SKM-1 treated with dmso at 0.1 percent for 144 hours (cell line): ENCODE measurements around the gene CCDC91.
"Not testable (repeated sequence)": the region's sequence is repeated elsewhere in the genome, so short reads cannot be mapped to it uniquely, and the experiment has no call there.

ENCODE experiments used
- DNase-seq: peaks from one replicate; lab custom pipeline; 2025; ENCODE audit not compliant: unreplicated experiment; lab: John Stamatoyannopoulos, UW

The CCDC91 gene

GRCh38 chr12:28351414-28351813, 161.2 kb downstream of the CCDC91 start:
- DNase-seq: no peak

DNA sequence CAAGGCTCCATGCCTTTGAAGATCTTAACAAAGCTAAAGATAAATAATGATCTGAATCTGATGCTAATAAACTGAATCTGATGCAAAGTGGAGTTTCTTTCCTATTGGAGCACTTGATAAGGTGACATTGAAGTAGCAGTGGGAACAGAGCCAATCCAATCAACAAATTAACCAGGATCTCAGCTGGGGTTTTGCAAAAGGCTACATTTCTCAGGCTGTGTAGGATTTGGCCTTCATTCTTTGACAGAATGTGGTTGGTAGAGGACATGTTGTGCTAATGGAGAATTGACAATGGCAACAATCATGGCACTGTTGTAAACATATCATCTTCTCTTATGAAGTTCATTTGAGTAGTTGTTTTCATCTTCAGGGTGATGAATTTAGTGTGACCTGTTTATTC, 164.9 kb downstream of the CCDC91 start:
- DNase-seq: no peak

DNA sequence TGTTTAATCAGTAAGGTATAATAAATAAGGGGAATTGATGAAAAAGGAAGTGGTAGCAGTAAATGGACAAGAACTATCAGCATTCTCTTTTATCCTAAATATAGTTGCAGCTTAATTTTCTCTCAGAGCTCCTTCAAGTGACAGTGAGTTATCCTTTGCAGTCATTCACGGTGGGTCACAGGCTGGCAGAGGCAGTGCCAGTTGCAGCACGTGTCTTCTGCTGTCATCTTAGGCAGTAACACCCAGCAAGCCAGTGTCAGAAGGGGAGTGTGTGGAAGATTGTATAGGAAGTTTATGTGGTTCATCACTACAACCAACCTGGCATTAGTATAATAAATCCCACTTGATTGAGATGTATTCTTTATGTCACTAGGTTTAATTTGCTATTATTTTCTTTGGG, 170.0 kb downstream of the CCDC91 start:
- DNase-seq: no peak

GRCh38 chr12:28367326-28367725, 177.1 kb downstream of the CCDC91 start:
- no peak for DNase-seq

- DNase-seq: no peak
Measured at GRCh38 chr12:28367993-28368392, 177.7 kb downstream of the CCDC91 start.

- no peak for DNase-seq
Measured at GRCh38 chr12:28369483-28369882, 179.2 kb downstream of the CCDC91 start.

- DNase-seq: no peak
Measured at GRCh38 chr12:28374556-28374955, 184.3 kb downstream of the CCDC91 start.

GRCh38 chr12:28378736-28379135, 188.5 kb downstream of the CCDC91 start:
- DNase-seq: no peak

- not testable (repeated sequence) for DNase-seq
Measured at GRCh38 chr12:28379779-28380178, 189.5 kb downstream of the CCDC91 start.

DNA sequence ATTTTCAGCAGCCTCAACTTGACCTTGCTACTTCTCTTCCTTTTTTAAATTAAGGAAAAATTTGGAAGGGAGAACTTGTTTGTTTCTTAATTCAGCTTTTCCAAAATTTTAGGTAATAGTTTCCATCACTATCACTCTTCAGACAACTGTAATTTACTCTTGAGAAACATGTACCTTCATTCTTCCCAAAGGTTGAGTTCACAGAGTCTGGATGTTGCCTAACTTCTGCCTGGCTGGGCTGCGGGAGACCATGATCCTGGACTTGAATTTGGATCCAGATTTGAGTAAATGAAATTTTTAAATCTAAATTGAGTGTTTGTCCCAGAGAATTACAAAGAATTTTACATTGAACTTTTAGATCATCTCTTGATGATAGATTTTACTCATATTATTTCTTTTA, 193.1 kb downstream of the CCDC91 start:
- no peak for DNase-seq

DNA sequence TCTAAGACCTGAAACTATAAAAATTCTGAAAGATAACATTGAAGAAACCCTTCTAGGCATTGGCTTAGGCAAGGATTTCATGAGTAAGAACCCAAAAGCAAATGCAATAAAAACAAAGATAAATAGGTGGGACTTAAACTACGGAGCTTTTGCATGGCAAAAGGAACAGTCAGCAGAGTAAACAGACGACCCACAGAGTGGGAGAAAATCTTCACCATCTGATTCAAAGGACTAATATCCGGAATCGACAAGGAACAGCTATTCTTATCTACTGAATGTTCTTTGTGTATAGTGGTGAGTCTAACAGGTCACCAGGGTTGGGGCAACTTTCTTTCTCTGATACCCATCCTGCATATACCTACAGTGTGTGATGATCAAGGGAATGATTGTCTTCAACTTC, 198.6 kb downstream of the CCDC91 start:
- DNase-seq: no peak

DNA sequence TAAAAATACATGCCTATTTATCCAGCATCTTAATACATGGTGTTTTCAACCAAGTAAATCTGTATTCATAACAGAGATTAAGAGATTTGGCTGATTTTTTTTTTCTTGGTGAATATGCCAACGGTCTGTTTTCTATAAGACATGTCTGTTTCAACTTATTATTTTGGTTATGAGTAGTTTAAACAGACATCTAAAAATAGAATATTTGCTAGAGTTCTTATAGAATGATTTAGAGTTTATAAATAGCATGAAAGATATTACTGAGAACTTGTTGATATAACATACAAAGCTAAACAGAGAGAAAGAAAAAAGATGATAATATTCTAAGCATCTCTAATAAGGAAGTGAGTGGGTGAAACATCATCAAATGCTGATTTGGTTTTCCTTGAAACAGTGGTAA, 199.9 kb downstream of the CCDC91 start:
- no peak for DNase-seq

DNA sequence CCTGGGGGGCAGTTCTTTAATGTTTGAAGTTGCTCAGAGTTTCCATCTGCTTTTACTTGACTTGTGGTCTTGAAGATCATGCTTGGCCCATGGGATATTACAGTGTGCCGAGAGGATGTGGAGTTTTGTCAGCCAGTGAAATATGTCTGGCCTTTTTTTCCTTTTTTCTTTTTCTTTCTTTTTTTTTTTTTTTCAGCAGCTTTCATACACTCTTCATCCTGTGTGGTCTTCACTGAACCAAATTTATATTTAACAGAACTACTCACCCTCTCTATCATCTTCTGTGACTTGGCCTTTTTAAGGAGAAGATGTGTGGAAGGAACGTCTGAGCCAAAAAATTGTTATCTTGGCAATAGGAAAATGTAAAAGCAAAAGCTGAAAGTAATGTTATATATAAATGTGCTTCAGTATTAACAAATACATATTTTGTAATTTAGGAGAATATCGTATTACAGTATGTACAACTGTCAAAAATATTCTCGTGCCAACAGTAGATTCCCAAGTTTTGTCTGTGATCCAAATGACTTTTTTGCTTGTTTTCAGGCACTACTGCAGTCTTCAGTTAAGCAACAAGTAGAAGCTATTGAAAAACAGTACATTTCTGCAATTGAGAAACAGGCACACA, 200.6 kb downstream of the CCDC91 start:
- no peak for DNase-seq

GRCh38 chr12:28409892-28410291, 219.6 kb downstream of the CCDC91 start:
- DNase-seq: no peak

GRCh38 chr12:28413460-28414109, 223.3 kb downstream of the CCDC91 start:
- DNase-seq: no peak

- no peak for DNase-seq
Measured at GRCh38 chr12:28415755-28416154, 225.5 kb downstream of the CCDC91 start.

- no peak for DNase-seq
Measured at GRCh38 chr12:28421374-28421773, 231.1 kb downstream of the CCDC91 start.

DNA sequence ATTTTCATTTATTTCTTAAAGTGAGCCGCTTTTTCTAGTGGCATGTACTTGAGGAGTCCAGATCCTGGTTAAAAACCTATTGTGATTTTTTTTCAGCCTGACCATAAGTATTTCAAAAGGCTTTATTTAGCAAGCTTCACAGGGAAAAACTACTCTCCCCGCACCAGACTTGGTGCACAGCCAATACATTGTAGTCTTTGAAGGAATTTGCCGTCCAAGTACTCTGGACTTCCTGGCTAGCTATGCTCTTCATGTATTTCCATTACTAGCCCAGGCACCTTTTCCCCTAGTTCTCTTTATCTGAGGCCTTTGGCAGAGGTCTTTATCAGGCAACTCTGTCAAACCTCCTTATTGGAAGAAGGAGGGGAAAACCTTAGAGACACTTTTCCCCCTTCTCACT, 234.7 kb downstream of the CCDC91 start:
- no peak for DNase-seq

DNA sequence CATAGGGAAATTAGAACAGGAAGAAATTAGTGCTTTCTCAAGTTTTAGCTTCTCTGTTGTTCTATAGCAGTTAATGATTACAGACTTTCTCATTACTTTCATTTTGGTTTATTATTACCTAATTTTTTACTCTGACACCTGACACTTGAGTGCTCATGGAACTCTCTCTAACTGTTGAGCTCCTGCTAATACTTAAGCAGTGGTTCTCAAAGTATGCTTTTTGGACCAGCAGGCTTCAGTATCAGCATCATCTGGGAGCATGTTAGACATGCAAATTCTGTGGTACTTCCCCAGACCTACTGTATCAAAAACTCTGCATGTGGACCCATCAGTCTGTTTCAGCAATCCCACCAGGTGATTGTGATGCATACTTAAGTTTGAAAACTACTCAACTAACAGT, 235.3 kb downstream of the CCDC91 start:
- no peak for DNase-seq

GRCh38 chr12:28427046-28427445, 236.8 kb downstream of the CCDC91 start:
- DNase-seq: no peak

DNA sequence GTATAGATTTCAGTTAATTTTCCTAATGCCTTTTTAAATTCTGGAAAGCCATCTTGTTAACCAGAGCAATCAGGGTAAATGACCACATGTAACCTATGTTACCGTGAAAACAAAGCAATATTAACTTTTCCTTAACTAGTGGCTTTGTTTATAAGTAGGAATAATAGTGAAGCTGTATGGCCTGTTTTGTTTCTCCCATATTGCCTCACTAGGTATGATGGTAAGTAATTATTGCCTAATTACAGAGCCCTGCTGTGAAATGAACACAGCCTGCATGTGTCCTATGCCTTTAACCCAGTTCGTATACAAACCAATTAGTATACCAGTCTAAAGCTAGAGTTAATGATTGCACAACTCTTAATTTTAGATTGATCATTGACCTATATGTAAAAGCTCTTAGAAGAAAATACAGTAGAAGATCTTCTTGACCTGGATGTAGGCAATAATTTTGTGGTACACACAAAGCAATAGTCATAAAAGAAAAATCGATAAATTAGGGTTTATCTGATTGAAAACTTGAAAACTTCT, 249.9 kb downstream of the CCDC91 start:
- no peak for DNase-seq

- DNase-seq: no peak
Measured at GRCh38 chr12:28442101-28442500, 251.8 kb downstream of the CCDC91 start.

GRCh38 chr12:28443337-28443736, 253.1 kb downstream of the CCDC91 start:
- no peak for DNase-seq
